Measurements from ENCODE around the gene DNAH7. TPM values are rescaled to one million over a fixed set of nuclear protein-coding genes. Genes with fewer than 3 reads are reported as not detected.

The DNAH7 gene
- total and polyA plus RNA-seq, 8 donors, result 1.6 to 6.2 (median 4.8) TPM

DNA sequence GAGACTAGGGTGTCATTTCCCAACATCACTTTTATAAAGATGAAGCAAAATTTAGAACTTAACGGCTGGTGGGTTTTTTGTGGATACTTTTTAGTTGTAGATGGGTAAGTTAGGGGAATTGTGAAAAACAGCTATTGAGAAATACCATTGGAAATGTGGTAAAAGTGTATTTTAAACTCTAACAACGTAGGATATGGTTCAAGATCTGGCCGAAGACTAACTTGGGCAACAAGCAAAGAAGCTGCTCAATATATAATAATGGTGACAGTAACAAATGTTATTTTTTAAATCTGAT is 1.6 kb downstream of the DNAH7 start:
- ATAC-seq, result no peak
- TF ChIP-seq, protein P1, sequence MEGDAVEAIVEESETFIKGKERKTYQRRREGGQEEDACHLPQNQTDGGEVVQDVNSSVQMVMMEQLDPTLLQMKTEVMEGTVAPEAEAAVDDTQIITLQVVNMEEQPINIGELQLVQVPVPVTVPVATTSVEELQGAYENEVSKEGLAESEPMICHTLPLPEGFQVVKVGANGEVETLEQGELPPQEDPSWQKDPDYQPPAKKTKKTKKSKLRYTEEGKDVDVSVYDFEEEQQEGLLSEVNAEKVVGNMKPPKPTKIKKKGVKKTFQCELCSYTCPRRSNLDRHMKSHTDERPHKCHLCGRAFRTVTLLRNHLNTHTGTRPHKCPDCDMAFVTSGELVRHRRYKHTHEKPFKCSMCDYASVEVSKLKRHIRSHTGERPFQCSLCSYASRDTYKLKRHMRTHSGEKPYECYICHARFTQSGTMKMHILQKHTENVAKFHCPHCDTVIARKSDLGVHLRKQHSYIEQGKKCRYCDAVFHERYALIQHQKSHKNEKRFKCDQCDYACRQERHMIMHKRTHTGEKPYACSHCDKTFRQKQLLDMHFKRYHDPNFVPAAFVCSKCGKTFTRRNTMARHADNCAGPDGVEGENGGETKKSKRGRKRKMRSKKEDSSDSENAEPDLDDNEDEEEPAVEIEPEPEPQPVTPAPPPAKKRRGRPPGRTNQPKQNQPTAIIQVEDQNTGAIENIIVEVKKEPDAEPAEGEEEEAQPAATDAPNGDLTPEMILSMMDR (IDR thresholded peaks at IDR 0.05), result peak in 1 of 2 donors; percentile 4

DNA sequence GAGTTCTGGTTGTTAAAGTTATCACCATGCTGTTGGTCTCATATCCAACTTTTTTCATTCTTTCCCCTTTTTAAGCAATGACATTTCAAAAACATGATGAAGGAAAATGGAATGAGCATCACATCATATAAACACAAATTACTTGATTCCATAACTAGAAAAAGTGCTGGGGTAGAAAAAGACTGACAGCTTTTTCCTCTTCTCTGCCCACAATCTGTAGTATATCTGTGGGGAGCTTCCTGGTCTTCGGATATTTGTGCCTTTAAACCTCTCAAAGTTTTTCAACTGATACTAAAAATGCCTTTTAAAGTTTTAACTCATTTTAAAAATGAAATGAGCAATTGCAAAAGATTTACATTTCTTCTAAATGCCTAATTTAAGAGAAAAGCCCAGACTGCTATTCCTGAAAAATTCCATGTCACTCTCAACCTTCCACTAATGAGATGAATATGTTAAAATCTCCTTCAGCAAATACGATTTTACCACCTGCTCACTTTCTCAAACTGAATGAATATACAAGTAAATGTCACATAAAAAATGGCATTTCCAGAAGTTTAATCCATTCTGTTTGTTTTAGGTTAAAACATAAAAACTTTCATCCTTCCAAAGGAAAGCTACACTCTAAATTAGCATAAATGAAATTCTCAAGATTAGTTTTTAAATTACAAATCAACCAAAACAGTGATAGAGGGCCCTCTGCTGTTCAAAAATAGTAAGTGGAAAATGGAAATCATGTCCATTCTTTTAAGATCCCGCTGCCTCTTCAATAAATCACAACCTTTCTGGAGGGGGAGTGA is 2.1 kb downstream of the DNAH7 start:
- Histone ChIP-seq H3K27ac (no peak overlapping the region), H3K9me3 (no peaks in the 10 kb centered on the region), H3K4me3 (no peak overlapping the region), H3K27me3 (no peaks in the 10 kb centered on the region), H3K4me1 (peaks cover 0 to 12% of the 10 kb centered on the region in 2 donors), H3K36me3 (no peaks in the 10 kb centered on the region)
- no peak for DNase-seq
- TF ChIP-seq, protein P1 (IDR thresholded peaks at IDR 0.05), result peak; percentile 51 to 72
- ATAC-seq, result no peak
- intact Hi-C loops (cut with DNase I), result loop anchor here in 1 of 2 donors (10.0 kb wide), 1 partner anchor 402 kb away; no protein-coding TSS in a partner anchor

More for the DNA sequence above, 1.6 kb downstream of the DNAH7 start:
- DNase-seq, result no peak
- Histone ChIP-seq H3K27me3 (no peaks in the 10 kb centered on the region), H3K27ac (no peak overlapping the region), H3K4me1 (peaks cover 0 to 12% of the 10 kb centered on the region in 2 donors), H3K4me3 (no peak overlapping the region), H3K36me3 (no peaks in the 10 kb centered on the region), H3K9me3 (no peaks in the 10 kb centered on the region)
- intact Hi-C loops (cut with DNase I), result loop anchor here in 1 of 2 donors (10.0 kb wide), 1 partner anchor 402 kb away; no protein-coding TSS in a partner anchor

DNA sequence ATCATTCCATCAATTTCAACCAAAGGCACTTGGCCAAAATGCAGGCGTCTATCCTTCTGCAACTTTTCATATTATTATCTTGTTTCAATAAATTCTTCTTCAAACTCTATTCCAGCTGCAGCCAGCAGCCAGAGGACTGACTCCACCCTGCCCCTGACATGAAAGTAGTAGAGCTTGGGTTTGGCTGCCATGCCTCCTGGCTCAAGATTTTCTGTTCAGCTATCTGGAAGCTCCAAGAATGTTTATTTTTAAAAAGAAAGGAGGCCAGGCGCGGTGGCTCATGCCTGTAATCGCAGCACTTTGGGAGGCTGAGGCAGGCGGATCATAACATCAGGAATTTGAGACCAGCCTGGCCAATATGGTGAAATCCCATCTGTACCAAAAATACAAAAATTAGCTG is 4.9 kb downstream of the DNAH7 start:
- TF ChIP-seq, protein P1 (IDR thresholded peaks at IDR 0.05), result no peak
- no peak for DNase-seq
- no peak overlapping the region for H3K27ac ChIP-seq
- H3K9me3 ChIP-seq, result no peaks in the 10 kb centered on the region
- intact Hi-C loops (cut with DNase I), result loop anchor here in 1 of 2 donors (10.0 kb wide), 1 partner anchor 399 kb away; no protein-coding TSS in a partner anchor
- peaks cover 0 to 12% of the 10 kb centered on the region in 2 donors for H3K4me1 ChIP-seq
- H3K4me3 ChIP-seq, result no peak overlapping the region
- no peaks in the 10 kb centered on the region for H3K36me3 ChIP-seq
- no peaks in the 10 kb centered on the region for H3K27me3 ChIP-seq
- ATAC-seq, result no peak

DNA sequence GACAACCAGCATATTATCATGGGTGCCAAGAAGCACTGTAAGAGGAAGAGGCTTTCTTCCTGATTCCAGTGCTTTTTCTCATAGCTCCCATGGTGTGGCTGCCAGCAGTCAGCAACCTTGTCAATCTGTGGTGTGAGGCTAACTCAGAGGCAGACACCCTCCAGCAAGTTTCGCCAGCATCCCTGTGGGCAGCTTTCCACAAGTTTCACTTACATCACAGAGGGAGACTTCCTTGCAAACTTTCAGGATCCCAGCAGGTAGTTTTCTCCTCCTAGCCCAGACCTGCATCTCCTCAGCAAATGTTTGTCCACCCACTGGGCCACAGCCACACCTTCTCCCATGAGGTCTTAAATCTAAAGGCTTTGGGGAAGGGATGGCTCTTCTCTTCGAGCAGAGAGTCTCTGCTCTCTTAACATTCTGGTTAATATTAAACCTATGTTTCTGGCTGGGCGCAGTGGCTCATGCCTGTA is 9.1 kb downstream of the DNAH7 start:
- intact Hi-C loops (cut with DNase I), result no loop called here
- DNase-seq (no peak), ATAC-seq (no peak)
- Histone ChIP-seq H3K27me3 (no peaks in the 10 kb centered on the region), H3K27ac (no peak overlapping the region), H3K36me3 (no peaks in the 10 kb centered on the region), H3K9me3 (no peaks in the 10 kb centered on the region), H3K4me3 (no peak overlapping the region), H3K4me1 (no peaks in the 10 kb centered on the region)
- TF ChIP-seq, protein P1 (IDR thresholded peaks at IDR 0.05), result no peak

DNA sequence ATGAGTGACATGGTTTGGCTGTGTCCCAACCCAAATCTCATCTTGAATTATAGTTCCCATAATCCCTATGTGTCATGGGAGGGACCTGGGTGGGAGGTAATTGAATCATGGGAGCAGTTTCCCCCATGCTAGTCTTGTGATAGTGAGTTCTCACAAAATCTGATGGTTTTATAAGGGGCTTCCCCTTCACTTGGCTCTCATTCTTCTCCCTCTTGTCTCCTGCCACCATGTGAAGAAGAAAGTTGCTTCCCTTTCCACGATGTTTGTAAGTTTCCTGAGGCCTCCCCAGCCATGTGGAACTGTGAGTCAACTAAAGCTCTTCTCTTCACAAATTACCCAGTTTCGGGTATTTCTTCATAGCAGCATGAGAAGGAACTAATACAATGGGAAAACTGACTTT is 14.0 kb downstream of the DNAH7 start:
- intact Hi-C loops (cut with DNase I), result no loop called here
- H3K4me3 ChIP-seq, result no peak overlapping the region
- H3K4me1 ChIP-seq, result no peaks in the 10 kb centered on the region
- TF ChIP-seq, protein P1 (IDR thresholded peaks at IDR 0.05), result no peak
- H3K36me3 ChIP-seq, result no peaks in the 10 kb centered on the region
- H3K9me3 ChIP-seq, result no peaks in the 10 kb centered on the region
- no peaks in the 10 kb centered on the region for H3K27me3 ChIP-seq
- ATAC-seq, result no peak
- no peak overlapping the region for H3K27ac ChIP-seq
- DNase-seq, result no peak

Data from left lung (tissue), 10 donors.